Measurements from ENCODE around the gene CFB. TPM values are rescaled to one million over a fixed set of nuclear protein-coding genes. Genes with fewer than 3 reads are reported as not detected.
"Not testable (repeated sequence)": the region's sequence is repeated elsewhere in the genome, so short reads cannot be mapped to it uniquely, and the experiment has no call there.

Gene CFB
- total RNA-seq, 1 donor from 2014 or later: not detected

DNA sequence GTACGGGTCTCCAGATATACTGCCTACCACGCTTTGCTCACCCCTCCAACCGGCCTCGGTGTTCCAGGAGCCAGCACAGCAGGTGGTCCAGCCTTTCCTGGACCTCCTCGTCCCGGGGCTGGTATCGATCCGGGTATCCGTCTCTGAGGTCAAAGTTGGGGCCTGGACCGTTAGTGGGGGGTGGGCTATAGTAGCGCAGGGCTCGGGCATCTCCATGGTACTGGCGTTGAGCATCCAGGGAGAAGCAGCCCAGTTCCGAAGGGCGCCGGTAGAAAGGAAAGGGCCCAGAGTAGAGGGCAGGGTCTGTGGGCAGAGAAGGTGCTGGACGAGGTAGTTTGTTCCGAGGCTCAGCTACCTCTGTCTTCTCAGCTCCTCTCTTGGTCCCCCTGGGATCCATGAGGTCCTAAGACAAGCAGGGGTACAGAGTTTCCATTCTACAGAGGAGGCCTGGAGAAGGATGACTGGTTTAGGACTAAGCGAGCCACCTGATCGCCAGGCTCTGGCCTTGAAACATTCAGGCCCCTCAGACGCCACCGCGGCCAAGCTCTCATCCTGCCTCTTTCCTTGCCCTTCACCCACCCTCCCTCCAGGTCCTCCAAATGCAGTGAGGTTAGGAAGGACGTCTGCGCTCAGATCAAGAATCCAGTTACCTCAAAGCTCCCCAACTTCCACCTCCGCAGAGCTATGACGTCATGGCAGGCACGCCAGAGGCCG, 25.5 kb downstream of the CFB start:
- TF ChIP-seq EZH2 (IDR thresholded peaks at IDR 0.05) (no peak), EZH2phosphoT487 (IDR thresholded peaks at IDR 0.05) (no peak)
- TF ChIP-seq, protein P1, sequence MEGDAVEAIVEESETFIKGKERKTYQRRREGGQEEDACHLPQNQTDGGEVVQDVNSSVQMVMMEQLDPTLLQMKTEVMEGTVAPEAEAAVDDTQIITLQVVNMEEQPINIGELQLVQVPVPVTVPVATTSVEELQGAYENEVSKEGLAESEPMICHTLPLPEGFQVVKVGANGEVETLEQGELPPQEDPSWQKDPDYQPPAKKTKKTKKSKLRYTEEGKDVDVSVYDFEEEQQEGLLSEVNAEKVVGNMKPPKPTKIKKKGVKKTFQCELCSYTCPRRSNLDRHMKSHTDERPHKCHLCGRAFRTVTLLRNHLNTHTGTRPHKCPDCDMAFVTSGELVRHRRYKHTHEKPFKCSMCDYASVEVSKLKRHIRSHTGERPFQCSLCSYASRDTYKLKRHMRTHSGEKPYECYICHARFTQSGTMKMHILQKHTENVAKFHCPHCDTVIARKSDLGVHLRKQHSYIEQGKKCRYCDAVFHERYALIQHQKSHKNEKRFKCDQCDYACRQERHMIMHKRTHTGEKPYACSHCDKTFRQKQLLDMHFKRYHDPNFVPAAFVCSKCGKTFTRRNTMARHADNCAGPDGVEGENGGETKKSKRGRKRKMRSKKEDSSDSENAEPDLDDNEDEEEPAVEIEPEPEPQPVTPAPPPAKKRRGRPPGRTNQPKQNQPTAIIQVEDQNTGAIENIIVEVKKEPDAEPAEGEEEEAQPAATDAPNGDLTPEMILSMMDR (IDR thresholded peaks at IDR 0.05): no peak
- H3K9me3 Mint-ChIP-seq: peaks cover 4% of the 10 kb centered on the region
- H3K4me2 ChIP-seq: peak overlapping the region; percentile 82
- H3K36me3 ChIP-seq: no peaks in the 10 kb centered on the region
- H3K79me2 ChIP-seq (ENCODE audit: low read depth): peaks cover 31% of the 10 kb centered on the region
- H3F3A ChIP-seq (ENCODE audit: low read depth): peaks cover 24% of the 10 kb centered on the region
- DNase-seq (ENCODE audit: low spot score): peak; percentile 4
- no peaks in the 10 kb centered on the region for H3K27me3 ChIP-seq
- H3K27me3 Mint-ChIP-seq (ENCODE audit: insufficient read depth, low read depth): peaks cover 10% of the 10 kb centered on the region
- H3K36me3 Mint-ChIP-seq: peaks cover 35% of the 10 kb centered on the region
- H3K9ac ChIP-seq: peak overlapping the region; percentile 57
- H3K4me3 Mint-ChIP-seq: peak overlapping the region; percentile 88
- H2AFZ ChIP-seq (replicated peaks): peak overlapping the region; percentile 96
- H4K20me1 ChIP-seq (ENCODE audit: low read depth): no peaks in the 10 kb centered on the region
- H3K4me3 ChIP-seq: peak overlapping the region; percentile 68
- peak overlapping the region; percentile 96 for H3K27ac ChIP-seq
- peaks cover 23% of the 10 kb centered on the region for H3K4me1 Mint-ChIP-seq
- H3K9me3 ChIP-seq (ENCODE audit: low read depth): no peaks in the 10 kb centered on the region
- H3K27ac Mint-ChIP-seq: peak overlapping the region; percentile 96
- peaks cover 7% of the 10 kb centered on the region for H3K4me1 ChIP-seq

DNA sequence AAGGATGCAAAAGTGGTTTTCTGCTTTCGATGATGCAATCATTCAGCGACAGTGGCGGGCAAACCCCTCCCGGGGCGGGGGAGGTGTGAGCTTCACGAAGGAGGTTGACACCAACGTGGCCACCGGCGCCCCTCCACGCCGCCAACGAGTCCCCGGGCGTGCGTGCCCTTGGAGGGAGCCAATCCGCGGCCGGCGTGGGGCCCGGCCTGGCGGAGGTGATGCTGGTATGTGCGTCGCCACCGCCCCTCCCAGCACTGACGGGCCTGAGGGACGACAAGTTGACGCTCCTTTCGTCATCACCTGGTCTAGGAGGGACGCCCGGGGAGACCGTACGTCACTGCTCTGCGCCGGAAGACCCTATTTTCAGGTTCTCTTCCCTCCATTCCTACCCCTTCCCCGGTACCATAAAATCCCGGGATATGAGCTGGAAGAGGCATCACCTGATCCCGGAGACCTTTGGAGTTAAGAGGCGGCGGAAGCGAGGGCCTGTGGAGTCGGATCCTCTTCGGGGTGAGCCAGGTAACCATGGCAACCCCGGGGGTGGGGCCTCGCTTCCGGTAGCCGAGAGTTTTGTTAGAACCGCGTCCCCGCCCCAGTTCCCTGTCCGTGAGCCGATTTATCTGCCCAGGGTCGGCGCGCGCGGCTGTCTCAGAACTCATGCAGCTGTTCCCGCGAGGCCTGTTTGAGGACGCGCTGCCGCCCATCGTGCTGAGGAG, 26.3 kb downstream of the CFB start, which contains the start of gene DXO:
DXO (minus strand) TSS at position 146 of the 716 bp plus-strand sequence. CDS start 463 bp downstream, outside the sequence.
- Mint-ChIP-seq H3K4me3 (peak within 1 kb of the TSS; percentile 88), H3K9me3 (peaks cover 7% of the 10 kb centered on the region)

GRCh38 chr6:31972709-31973350, 26.9 kb downstream of the CFB start:
- peaks cover 24% of the 10 kb centered on the region for H3F3A ChIP-seq (ENCODE audit: low read depth)
- peak overlapping the region; percentile 82 for H3K4me2 ChIP-seq
- H3K4me3 ChIP-seq: peak overlapping the region; percentile 68
- peaks cover 23% of the 10 kb centered on the region for H3K4me1 Mint-ChIP-seq
- no peaks in the 10 kb centered on the region for H3K9me3 ChIP-seq (ENCODE audit: low read depth)
- peaks cover 31% of the 10 kb centered on the region for H3K79me2 ChIP-seq (ENCODE audit: low read depth)
- peak overlapping the region; percentile 98 for H3K27ac Mint-ChIP-seq
- peaks cover 7% of the 10 kb centered on the region for H3K9me3 Mint-ChIP-seq
- H3K36me3 Mint-ChIP-seq: peaks cover 29% of the 10 kb centered on the region
- no peaks in the 10 kb centered on the region for H3K27me3 ChIP-seq
- no peak overlapping the region for H3K27ac ChIP-seq
- no peaks in the 10 kb centered on the region for H4K20me1 ChIP-seq (ENCODE audit: low read depth)
- H2AFZ ChIP-seq (replicated peaks): peak overlapping the region; percentile 96
- peaks cover 7% of the 10 kb centered on the region for H3K4me1 ChIP-seq
- H3K9ac ChIP-seq: peak overlapping the region; percentile 57
- H3K27me3 Mint-ChIP-seq (ENCODE audit: insufficient read depth, low read depth): peaks cover 15% of the 10 kb centered on the region
- TF ChIP-seq, protein P1 (IDR thresholded peaks at IDR 0.05): no peak
- TF ChIP-seq EZH2 (IDR thresholded peaks at IDR 0.05): no peak
- TF ChIP-seq EZH2phosphoT487 (IDR thresholded peaks at IDR 0.05): no peak
- H3K36me3 ChIP-seq: no peaks in the 10 kb centered on the region
- DNase-seq (ENCODE audit: low spot score): no peak
- H3K4me3 Mint-ChIP-seq: peak overlapping the region; percentile 88

More for the DNA sequence above, 26.3 kb downstream of the CFB start, which contains the start of gene DXO:
- Histone ChIP-seq H3K9ac (peak within 1 kb of the TSS; percentile 57), H3F3A (ENCODE audit: low read depth) (peaks cover 24% of the 10 kb centered on the region), H2AFZ (replicated peaks) (peak within 1 kb of the TSS; percentile 96), H3K79me2 (ENCODE audit: low read depth) (peaks cover 31% of the 10 kb centered on the region), H3K9me3 (ENCODE audit: low read depth) (no peaks in the 10 kb centered on the region), H4K20me1 (ENCODE audit: low read depth) (no peaks in the 10 kb centered on the region), H3K4me3 (peak within 1 kb of the TSS; percentile 68), H3K4me1 (peaks cover 7% of the 10 kb centered on the region), H3K27ac (peak within 1 kb of the TSS; percentile 96), H3K4me2 (peak within 1 kb of the TSS; percentile 82), H3K27me3 (no peaks in the 10 kb centered on the region), H3K36me3 (no peaks in the 10 kb centered on the region)
- Mint-ChIP-seq H3K4me1 (peaks cover 23% of the 10 kb centered on the region), H3K27ac (peak within 1 kb of the TSS; percentile 98), H3K36me3 (peaks cover 35% of the 10 kb centered on the region), H3K27me3 (ENCODE audit: insufficient read depth, low read depth) (peaks cover 10% of the 10 kb centered on the region)
- peak; percentile 98 for DNase-seq (ENCODE audit: low spot score)
- TF ChIP-seq EZH2phosphoT487 (IDR thresholded peaks at IDR 0.05) (no peak), EZH2 (IDR thresholded peaks at IDR 0.05) (no peak)
- TF ChIP-seq, protein P1 (IDR thresholded peaks at IDR 0.05): no peak

- not testable (repeated sequence) for H3K9me3 Mint-ChIP-seq; H3K9me3 ChIP-seq (ENCODE audit: low read depth); H2AFZ ChIP-seq (replicated peaks); H3K36me3 ChIP-seq; DNase-seq (ENCODE audit: low spot score); H3K27ac Mint-ChIP-seq; H3K4me1 ChIP-seq; H3K9ac ChIP-seq; H3K27me3 ChIP-seq; H3K27ac ChIP-seq; H3K4me3 Mint-ChIP-seq; H3K4me3 ChIP-seq; H4K20me1 ChIP-seq (ENCODE audit: low read depth); H3K4me2 ChIP-seq
- Mint-ChIP-seq H3K27me3 (ENCODE audit: insufficient read depth, low read depth) (peaks cover 12% of the 10 kb centered on the region), H3K36me3 (peaks cover 21% of the 10 kb centered on the region), H3K4me1 (peaks cover 16% of the 10 kb centered on the region)
- peaks cover 17% of the 10 kb centered on the region for H3F3A ChIP-seq (ENCODE audit: low read depth)
- H3K79me2 ChIP-seq (ENCODE audit: low read depth): peaks cover 28% of the 10 kb centered on the region
These were observed 30.2 kb downstream of the CFB start for GRCh38 chr6:31976065-31976464.
